Left renal cortex interstitium (tissue), 4 donors: Measurements from ENCODE around the gene OCRL. TPM values are rescaled to one million over a fixed set of nuclear protein-coding genes. Genes with fewer than 3 reads are reported as not detected.

Source experiments
- DNase-seq, 4 donors: peaks; one replicate each; pipeline ENCODE4 v3.0.0-alpha.2; 2013; ENCODE audit warnings: low read depth in 4 of 4, low spot score in 2 of 4, missing footprints in 1 of 4
- polyA plus RNA-seq, 4 donors: library from polyadenylated mRNA; unstranded; fragments of 120-200 nt; gene quantifications; one replicate each; pipeline ENCODE4 v1.2.1, GENCODE V29; 2013; ENCODE audit not compliant: insufficient read length in 4 of 4

Gene OCRL
- polyA plus RNA-seq = 10 to 100 TPM; 26.3 to 31.4 (median 30.4) TPM

- peak in 2 of 4 donors; percentile 15 to 50 for DNase-seq
These were observed at the start of gene OCRL for GRCh38 chrX:129540068-129540653. Gene OCRL (plus strand): TSS chrX:129540259. CDS start chrX:129540440, 181 bp downstream.

DNA sequence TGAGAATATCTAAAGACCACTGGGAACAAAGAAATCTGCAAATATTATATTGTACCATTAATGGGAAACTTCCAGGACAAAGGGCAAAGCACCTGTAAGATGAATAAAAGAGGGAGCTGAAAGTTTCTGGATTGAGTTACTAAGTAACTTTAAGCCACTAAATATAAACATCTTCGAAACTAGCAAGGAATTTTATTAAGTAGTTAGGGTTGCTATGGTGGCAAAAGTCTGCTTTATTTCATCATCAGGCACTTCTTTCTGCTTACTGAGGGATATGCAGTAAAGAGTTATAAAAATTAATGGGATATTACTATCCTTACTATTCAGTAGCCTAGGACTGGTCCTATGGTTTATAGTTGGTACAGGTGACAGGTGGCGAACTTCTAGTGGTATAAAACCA lies 49.7 kb upstream of the OCRL start:
- no peak for DNase-seq

DNA sequence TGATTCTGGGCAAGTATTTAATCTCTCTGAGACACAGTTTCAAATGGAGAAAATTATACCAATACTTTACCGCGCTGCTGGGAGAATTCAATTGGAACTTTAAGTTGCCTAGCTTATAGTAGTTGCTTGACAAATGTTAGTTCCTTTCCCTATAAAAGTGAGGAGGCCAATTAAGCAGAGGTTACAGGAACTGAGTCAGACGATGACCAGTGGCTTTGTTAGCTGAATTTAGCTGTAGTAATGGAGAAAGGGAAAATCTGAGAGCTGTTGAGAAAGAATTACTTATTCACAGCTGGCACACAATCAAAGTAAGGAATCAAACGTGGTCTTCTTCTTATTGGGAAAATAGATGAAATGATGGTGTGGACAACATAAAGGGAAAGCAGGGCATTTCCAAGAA lies 46.4 kb upstream of the OCRL start:
- no peak for DNase-seq

- no peak for DNase-seq
These were observed 45.2 kb upstream of the OCRL start for GRCh38 chrX:129494887-129495286.

DNA sequence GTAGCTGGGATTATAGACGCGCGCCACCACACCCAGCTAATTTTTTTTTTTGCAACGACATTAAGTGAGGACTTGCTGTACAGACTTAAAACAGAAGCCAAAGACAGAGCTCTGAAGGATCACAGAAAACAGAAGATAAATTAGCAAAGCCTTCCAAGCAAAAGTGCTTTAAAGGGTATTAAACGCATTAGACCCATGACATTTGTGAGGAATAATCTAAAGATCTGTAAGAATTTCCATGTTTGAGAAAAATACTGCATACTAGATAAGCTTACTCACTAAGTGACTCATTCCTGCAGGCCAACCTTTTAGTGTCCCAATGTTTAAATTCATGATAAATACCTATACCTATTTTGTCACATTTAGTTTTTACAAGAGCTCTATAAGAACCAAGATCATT lies 44.2 kb upstream of the OCRL start:
- no peak for DNase-seq

GRCh38 chrX:129496625-129497024 lies 43.4 kb upstream of the OCRL start:
- DNase-seq = no peak

DNA sequence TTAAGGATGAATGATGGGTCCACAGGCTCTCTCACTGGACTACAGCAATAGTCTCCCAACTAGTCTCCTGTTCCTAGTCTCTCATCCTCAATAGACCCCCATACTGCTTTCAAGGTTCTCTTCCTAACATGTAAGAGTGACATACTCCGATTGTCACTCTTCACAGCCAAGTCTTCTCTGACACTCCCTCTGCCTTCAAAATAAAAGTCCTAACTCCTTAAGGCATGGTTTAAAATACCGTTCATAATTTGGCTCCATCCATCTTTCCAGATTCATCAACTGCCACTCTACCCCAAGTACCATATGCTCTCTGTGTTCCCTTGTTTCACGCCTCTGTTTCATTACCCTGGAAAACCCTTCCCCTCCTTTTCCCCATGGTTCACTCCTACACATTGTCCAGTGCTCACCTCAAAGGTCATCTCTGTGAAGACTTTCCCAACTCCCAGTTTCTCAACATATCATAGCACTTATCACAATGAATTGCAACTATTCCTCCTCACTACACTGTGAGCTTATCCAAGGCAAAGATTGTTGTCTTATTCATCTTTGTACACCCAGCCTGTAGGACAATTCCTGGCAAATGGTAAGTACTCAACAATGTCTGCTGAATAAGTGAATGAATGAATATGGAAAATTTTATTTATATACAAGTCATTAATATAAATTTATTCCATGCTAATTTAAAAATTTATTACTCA lies 42.8 kb upstream of the OCRL start:
- DNase-seq = no peak

DNA sequence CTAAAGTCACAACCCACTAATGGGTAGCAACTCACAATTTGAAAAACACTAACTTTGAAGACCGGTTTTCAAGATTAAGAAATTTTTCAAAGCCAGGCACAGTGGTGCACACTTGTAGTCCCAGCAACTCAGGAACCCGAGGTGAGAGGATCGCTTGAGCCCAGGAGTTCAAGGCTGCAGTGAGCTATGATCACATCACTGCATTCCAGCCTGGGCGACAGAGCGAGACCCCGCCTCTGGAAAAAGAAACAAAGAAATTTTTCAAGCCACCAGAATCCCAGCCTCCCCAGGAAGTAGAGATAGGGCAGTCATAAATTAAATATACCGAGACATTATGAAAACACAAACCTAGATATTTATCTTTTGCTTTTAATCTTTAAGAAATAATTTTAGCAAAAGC lies 29.7 kb upstream of the OCRL start:
- peak in 1 of 4 donors; percentile 13 for DNase-seq

DNA sequence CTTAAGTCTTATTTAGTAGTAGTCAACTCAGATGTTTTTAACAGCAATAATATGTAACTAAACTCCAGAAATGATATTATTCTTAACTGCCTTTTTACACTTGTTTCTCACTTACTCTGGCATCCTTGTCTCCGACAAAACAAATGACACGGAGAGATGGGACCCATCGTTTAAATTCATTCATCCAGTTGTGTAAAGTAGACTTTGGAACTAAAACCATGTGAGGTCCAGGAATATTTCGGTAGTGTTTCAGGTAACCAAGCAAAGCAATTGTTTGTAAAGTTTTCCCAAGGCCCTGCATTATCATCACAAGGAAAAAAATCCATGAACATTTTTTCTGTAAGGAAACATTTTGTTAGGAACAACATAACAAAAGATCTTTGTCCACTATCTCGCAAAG lies 28.4 kb upstream of the OCRL start:
- no peak for DNase-seq

DNA sequence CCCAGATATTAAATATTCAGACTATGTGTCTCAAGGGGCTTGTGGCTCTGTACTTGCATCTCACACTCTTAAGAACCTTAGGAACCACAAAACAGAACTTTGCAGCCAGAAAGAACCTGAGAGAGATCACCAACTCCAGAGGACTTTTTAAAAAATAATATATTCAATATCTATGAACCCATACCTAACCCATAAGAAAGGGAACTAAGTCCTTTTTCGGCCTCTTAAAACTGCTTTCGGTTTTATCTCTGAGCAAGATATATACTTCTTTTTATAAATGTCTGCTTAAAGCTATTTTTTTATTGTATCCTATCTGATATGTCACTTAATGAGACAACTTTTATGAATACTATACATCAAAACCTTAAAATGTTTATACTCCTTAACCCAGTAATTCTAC lies 27.6 kb upstream of the OCRL start:
- no peak for DNase-seq

DNA sequence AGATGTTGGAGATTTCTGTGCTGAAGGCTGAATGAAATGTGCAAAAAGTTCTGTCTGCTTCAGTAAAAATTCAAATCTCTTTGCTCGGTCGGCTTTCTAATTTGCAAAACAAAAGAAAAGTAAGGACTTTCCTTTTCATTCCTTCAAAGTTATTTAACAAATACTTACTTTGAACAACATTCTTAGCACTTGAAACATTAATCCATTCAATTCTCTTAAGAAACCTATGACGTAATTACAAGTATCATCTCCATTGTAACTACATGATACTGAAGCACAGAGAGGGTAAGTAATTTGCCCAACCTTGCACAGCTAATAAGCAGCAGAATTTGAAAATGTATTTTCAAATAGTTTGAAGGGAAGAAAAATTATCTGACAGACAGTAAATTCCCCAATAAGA lies 23.7 kb upstream of the OCRL start:
- DNase-seq = no peak

- no peak for DNase-seq
These were observed 19.9 kb upstream of the OCRL start for GRCh38 chrX:129520151-129520550.

DNA sequence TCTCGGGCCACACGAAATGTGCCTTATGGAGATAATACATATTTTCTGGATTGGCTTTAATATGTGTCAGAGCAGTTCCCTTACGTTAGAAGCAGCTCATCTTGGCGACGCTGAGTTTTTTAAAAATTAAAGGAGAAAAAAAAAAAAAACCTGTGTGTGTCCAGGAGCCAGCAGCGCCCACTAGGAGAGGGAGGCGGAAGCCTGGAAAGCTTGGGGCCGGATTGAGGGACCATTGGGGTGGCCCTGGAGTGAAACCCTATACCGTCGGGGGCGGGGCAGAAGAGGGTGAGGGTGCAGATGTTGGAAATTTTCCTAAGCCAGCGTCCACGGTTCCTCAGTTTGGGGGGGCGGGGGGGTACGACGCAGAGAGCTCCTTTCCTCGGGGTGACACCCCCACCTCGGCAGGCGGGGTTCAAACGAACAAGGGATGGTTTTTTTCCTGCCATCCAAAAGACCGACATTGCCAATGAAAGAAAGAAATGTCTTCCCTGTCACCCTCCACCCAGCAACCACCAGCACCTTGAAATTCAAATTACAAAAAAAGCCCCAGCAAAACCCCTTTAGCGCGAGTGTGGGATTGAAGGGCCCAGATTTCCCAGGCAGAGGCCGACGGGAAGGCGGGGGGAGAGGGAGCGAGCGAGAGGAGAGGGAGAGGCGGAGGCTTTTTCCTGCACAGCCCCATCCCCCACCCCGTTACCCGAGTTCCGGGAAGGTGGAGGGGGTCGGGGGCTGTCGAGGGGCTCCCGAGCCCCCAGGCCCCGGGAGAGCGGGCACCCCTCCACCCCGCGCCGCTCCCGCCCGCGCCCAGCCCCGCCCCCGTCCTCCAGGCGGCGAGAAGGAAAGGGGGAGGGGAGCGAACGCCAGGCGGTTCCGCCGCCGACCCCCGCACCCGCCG lies 17.6 kb upstream of the OCRL start:
- peak in 3 of 4 donors; percentile 19 to 53 (median 26) for DNase-seq

GRCh38 chrX:129523079-129523911 lies 16.8 kb upstream of the OCRL start, which contains the start of gene SMARCA1:
Gene SMARCA1 (minus strand): TSS chrX:129523490. CDS start chrX:129523370, 120 bp downstream.
- DNase-seq = peak in 3 of 4 donors; percentile 34 to 46 (median 44)

- DNase-seq = no peak
These were observed 15.7 kb upstream of the OCRL start for GRCh38 chrX:129524250-129524850.

DNA sequence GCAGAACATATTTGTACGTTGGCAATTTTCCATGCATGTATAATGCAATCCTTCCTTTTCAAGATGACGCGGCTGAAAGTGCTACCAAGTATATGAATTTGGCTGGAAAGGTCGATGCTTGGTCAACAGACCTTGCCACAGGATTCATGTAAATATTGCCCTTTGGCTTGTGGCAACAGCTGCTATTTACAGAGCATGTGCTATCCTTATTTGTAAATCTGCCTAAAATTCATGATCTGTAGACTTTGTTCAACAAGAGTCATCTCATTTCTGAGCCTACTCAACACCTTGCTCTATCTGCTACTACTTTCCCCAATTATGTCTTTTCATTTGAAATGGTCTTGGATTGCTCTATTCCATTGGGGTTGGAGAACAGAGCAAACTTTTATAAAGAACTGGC lies 14.9 kb upstream of the OCRL start:
- no peak for DNase-seq

DNA sequence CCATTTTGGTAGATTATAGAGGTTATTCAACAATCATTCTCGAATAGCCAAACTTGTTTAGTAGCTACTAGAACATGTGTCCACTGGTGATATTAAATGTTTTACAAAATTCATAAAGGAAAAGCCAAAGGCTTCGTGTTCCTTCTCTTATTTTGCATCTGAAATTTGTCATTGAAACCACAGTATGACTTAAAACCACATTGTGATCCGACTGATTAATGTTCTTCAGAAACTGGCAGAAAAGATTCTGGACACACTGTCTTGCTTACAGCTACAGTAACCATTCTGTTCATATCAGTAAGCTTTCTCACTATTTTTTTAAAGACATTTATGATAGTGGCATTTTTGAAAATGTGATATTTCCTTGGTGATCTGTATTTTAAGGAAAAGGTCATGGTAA lies 14.2 kb upstream of the OCRL start:
- DNase-seq = no peak

GRCh38 chrX:129529685-129530281 lies 10.3 kb upstream of the OCRL start:
- no peak for DNase-seq

DNA sequence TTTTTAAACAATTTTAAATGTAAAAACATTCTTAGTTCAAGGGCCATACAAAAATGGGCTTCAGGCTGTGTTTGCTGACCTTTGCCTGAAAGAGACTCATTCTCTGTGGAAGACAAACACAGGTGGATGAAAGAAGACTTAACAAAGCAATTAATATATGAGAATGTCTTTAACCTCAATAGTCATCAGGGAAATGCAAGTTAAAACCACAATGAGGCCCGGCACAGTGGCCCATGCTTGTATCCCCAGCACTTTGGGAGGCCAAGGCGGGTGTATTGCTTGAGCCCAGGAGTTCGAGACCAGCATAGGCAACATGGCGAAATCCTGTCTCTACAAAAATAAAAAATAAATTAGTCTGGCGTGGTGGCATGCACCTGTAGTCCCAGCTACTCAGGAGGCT lies 9.6 kb upstream of the OCRL start:
- no peak for DNase-seq

DNA sequence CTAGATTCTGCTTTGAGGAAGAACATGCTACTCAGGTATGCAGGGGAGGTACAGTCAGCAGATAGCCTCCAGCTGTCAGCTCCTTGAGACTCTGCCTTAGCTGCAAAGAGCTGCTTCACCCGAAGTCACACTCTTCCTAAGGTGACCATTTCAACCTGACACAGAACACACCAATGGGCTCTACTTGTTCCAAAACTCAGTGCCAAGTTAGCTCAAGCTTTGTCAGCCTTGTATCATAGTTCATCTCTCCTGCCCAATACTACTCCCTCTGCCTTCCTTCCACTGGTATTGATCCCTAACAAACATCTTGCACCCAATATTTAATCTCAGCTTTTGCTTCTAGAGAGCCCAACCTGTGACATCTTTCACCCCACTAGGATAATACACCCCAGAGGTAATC lies 8.9 kb upstream of the OCRL start:
- no peak for DNase-seq
